GM12873 (cell line): ENCODE measurements around the gene ATG4D.

Experiments
- CTCF ChIP-seq: IDR thresholded peaks from 2 replicates; pipeline ENCODE4 v1.5.1; 2012; ENCODE audit warnings: low read depth, mild to moderate bottlenecking, moderate library complexity, low read length, control low read depth; ENCODE audit not compliant: insufficient read depth; ENCODE audit errors: missing control alignments

The ATG4D gene

GRCh38 chr19:10555610-10555973, 11.9 kb downstream of the ATG4D start:
- TF ChIP-seq CTCF = no peak

DNA sequence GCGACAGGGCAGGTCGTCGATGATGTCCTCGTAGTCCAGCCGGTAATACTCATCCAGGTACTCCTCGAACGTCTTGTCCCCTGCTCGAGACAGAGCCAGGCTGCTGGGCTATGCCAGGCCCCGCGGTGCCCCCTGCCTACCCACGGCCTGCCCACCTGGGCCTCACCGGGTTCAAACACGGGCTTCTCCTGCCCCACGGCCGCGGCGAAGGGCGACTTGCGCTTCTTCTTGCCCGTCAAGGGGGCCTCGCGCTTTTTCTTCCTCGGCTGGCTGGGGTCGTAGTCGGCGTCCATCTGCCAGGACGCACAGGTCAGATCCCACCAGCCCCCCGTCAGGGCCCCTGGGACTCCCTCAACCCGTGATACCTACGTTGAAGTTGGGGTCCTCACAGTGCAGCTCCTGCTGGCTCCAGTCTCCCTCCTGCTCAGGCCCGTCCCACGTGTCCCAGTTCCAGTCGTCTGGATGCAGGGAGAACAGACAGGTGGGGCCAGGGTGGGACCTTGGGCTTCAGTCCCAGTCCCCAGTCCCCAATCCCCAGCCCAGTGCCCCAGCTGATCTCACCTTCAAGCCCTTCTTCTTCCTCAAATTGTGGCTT, 14.0 kb downstream of the ATG4D start:
- no peak for TF ChIP-seq CTCF

DNA sequence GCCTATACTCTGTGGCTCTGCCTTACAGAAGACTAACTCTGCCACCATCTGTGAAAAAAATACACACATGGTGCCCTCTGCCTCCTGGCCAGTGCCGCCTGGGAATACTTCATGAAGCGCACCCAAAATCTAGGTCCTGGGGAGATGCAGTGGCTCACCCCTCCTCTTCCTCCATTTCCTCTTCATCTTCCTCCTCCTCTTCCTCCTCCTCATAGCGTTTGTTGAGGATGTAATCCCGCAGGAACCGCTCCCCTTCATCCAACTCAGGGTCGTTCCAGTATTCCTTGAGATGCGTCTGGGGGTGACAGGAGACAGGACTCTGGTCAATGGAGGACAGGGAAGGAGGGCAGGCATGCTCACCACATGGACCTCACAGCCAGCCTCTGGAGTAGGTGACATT, 16.4 kb downstream of the ATG4D start:
- TF ChIP-seq CTCF = no peak

DNA sequence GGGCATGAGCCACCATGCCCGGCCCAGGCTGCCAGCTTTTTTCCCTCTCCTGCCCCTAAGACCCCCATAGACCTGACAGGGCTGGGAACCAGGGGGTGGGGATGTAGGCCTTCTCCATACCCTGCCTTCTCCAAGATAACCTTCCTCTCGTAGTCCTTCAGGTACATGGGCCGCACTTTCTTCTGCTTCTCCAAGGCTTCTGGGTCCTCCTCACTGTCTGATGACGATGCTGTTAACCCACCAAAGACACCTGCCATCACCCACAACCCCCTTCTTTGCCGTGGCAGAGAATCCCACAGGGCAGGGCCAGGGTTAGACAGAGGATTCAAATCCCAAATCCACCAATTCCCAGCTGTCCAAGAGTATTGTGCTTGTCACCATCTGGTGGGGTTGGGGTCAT, 18.9 kb downstream of the ATG4D start:
- TF ChIP-seq CTCF = no peak

DNA sequence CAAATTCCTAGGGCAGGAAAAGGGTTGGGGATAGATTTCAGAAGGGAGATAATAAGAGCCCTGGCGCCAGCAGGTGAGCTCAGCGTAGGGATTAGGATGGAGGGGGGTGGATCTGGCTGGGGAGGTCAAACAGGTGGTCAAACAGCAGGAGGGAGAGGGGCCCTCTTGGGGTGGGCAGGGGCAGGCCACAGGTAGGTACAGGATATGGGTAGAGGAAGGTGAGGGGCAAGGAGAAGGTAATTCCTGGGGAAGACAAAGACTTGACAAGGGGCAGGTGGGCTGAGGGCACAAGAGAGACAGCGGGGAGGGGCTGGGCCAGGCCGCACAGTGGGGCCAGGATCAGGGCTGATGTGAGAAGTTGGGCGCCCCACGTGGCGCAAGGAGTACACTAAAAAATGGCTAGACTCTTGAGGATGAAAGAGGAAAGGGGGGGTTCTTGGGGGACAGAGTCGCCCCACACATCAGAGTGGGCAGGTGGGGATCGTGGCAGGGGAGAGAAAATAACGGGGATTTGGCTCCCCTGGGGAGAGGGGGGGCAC, 21.4 kb downstream of the ATG4D start:
- TF ChIP-seq CTCF = peak; percentile 50

DNA sequence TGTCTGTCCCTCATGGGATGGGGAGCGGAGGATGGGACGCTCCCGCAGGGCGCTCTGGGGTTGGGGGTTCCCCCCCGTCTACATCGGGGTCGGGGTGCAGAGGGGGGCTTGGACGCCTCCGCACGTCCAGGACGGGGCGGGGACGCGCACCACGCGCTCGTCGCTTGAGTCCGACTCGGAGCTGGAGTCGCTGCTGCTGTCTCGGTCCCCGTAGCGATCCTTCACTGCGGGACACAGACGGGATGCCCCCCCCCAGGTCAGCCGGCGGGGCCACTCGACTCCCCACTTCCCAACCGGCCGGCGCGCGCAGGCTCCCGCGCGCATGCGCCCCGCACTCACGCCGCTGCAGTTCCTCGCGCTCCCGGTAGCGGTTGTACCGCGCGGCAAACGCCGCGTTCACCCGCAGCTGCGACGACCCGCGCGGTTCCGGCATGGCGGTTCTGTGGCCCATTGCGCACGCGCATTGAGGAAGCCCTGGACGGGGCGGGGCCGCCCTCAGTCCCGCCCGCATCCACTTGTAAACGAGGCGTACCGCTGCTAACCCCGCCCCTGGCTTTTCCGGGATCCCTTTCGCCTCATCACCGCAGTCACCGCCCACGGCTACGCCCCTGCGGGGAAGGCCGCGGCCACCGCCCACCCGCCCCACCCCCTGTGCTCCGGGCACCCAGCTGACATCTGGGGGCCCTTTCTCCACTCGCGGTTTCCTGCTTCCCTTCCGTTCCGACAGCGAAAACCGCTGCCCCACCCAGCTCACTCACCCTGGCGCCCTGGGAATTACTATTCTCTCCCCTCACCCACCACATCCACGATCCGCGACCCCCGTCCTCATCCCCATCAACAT, 22.1 kb downstream of the ATG4D start, which contains the start of gene KRI1:
Gene KRI1 (minus strand): TSS at position 444 of the 841 bp plus-strand sequence. CDS start 11 bp downstream, at position 433.
- TF ChIP-seq CTCF = peak; percentile 51

GRCh38 chr19:10566408-10566657, 22.6 kb downstream of the ATG4D start:
- no peak for TF ChIP-seq CTCF
